ENCODE measurements around the gene GPR108. TPM values are rescaled to one million over a fixed set of nuclear protein-coding genes. Genes with fewer than 3 reads are reported as not detected.

GPR108 gene
- total and polyA plus RNA-seq, 2 of the 8 experiments (the other 6 are each of a cell fraction or from before 2014, with no cell fraction given), result 34.9 to 46.0 TPM

- Histone ChIP-seq H3K4me2 (ENCODE audit: insufficient read depth in 1 of 2, low read depth in 2 of 2, low read length in 2 of 2) (peak overlapping the region; percentile 75 to 87), H4K20me1 (replicated peaks in 1 of 2; ENCODE audit: control insufficient read depth in 1 of 2, insufficient read depth in 2 of 2, low read length in 2 of 2) (no peaks in the 10 kb centered on the region), H2BK5ac (ENCODE audit: low read depth, low read length) (no peak overlapping the region), H4K5ac (ENCODE audit: insufficient read length, low read depth, low read length) (no peak overlapping the region), H3K79me1 (ENCODE audit: low read depth, low read length) (no peaks in the 10 kb centered on the region), H3K36me3 (ENCODE audit: control insufficient read depth in 2 of 4, insufficient read depth in 4 of 4, low read length in 3 of 4) (no peaks in the 10 kb centered on the region), H4K91ac (replicated peaks; ENCODE audit: insufficient read length, low read length) (no peak overlapping the region), H3K18ac (ENCODE audit: extremely low read depth, low read length) (no peak overlapping the region; the same call in 1 of the 2 replicates), H3K4ac (replicated peaks; ENCODE audit: insufficient read length, low read depth, low read length) (no peak overlapping the region), H3K14ac (ENCODE audit: insufficient read length) (no peak overlapping the region), H4K8ac (ENCODE audit: extremely low read depth, insufficient read depth, low read length) (no peak overlapping the region; the same call in 1 of the 2 replicates), H3K23ac (ENCODE audit: insufficient read length) (no peak overlapping the region), H3K23me2 (ENCODE audit: low read depth, low read length) (peaks cover 9% of the 10 kb centered on the region), H2AK5ac (ENCODE audit: low read depth, low read length) (no peak overlapping the region), H3K9ac (replicated peaks in 1 of 4; ENCODE audit: extremely low read depth in 1 of 4, low read depth in 3 of 4, low read length in 3 of 4) (no peak overlapping the region), H3K4me1 (replicated peaks in 1 of 4; ENCODE audit: control insufficient read depth in 3 of 4, insufficient read depth in 4 of 4, low read length in 3 of 4) (peaks cover 0 to 12% (median 2%) of the 10 kb centered on the region in 4 experiments; a peak in 4 of 7 replicates), H2BK20ac (ENCODE audit: low read length) (0 out of 2 replicates have a peak overlapping the region, but pooled peaks have one; percentile 55), H3K27me3 (replicated peaks in 1 of 4; ENCODE audit: control insufficient read depth in 3 of 4, extremely low read depth in 1 of 4, insufficient read depth in 3 of 4, low read length in 3 of 4) (peaks cover 0 to 22% (median 18%) of the 10 kb centered on the region in 4 experiments; a peak in 6 of 7 replicates), H2AFZ (ENCODE audit: low read length) (peak overlapping the region; percentile 94), H3K79me2 (ENCODE audit: control insufficient read depth in 1 of 2, insufficient read depth in 2 of 2, low read length in 2 of 2) (no peaks in the 10 kb centered on the region), H3K27ac (ENCODE audit: low read depth, low read length) (no peak overlapping the region), H2BK12ac (ENCODE audit: low read depth, low read length) (peak overlapping the region; percentile 68; the same call in 1 of the 2 replicates), H2BK120ac (replicated peaks; ENCODE audit: low read depth, low read length) (no peak overlapping the region), H3K56ac (replicated peaks; ENCODE audit: insufficient read length, low read depth, low read length) (no peak overlapping the region), H2BK15ac (ENCODE audit: low read length) (no peak overlapping the region), H3K4me3 (ENCODE audit: extremely low read depth in 1 of 4, insufficient read depth in 2 of 4, low read depth in 3 of 4, low read length in 4 of 4) (peak overlapping the region in 3 of 4 experiments; percentile 41 to 58 (median 50); a peak in 4 of 8 replicates), H3K9me3 (ENCODE audit: insufficient read depth in 2 of 2, low read depth in 1 of 2, low read length in 1 of 2) (no peaks in the 10 kb centered on the region)
- no peak for FAIRE-seq
- 42% methylated on average over 9 of the region's 9 CpGs; no CpG with 5 or more reads in 1 of the 2 experiments for WGBS, 2 experiments (ENCODE audit: extremely low coverage in 1 of 2, insufficient coverage in 1 of 2, insufficient read length in 1 of 2, insufficient replicate concordance in 2 of 2, low coverage in 1 of 2, low lambda C conversion rate in 2 of 2, missing lambda C conversion rate in 1 of 2)
- CTCF ChIA-PET (ENCODE audit: partially characterized antibody), result interaction anchor here (0.6 to 1.1 kb wide), 4 partner anchors 25 to 752 kb away, joined by 3 read pairs; no protein-coding TSS in a partner anchor
- POLR2A ChIA-PET (ENCODE audit: partially characterized antibody), result no interaction called here
- no peak for DNase-seq (ENCODE audit: low read depth in 1 of 2, low spot score in 2 of 2)
- TF ChIP-seq HDAC6 (IDR thresholded peaks at IDR 0.05; ENCODE audit: low read depth, low read length) (no peak), CBX8 (IDR thresholded peaks at IDR 0.05; ENCODE audit: borderline replicate concordance, low read depth, low read length) (no peak), BCL11A (IDR thresholded peaks at IDR 0.05; ENCODE audit: low read depth in 2 of 2, low read length in 2 of 2) (no peak), EP300 (IDR thresholded peaks at IDR 0.05; ENCODE audit: borderline replicate concordance in 1 of 2, low read depth in 2 of 2, low read length in 2 of 2) (no peak), CEBPB (IDR thresholded peaks at IDR 0.05; ENCODE audit: low read depth, low read length) (no peak), TBP (IDR thresholded peaks at IDR 0.05; ENCODE audit: low read depth, low read length) (no peak), KDM1A (IDR thresholded peaks at IDR 0.05; ENCODE audit: borderline replicate concordance, low read length) (no peak), KDM5A (IDR thresholded peaks at IDR 0.05; ENCODE audit: low read length) (no peak), SRF (IDR thresholded peaks at IDR 0.05; ENCODE audit: low read depth, low read length) (no peak), SIRT6 (IDR thresholded peaks at IDR 0.05; ENCODE audit: low read length) (no peak), RXRA (IDR thresholded peaks at IDR 0.05; ENCODE audit: insufficient read depth, low read depth, low read length) (no peak), CHD1 (IDR thresholded peaks at IDR 0.05; ENCODE audit: low read depth, low read length) (no peak), USF2 (IDR thresholded peaks at IDR 0.05; ENCODE audit: low read length) (no peak), TEAD4 (IDR thresholded peaks at IDR 0.05; ENCODE audit: low read depth, low read length) (no peak)
Measured at GRCh38 chr19:6711078-6711361, 26.4 kb downstream of the GPR108 start.
